SK-N-SH treated with all-trans-retinoic acid at 6 μM for 48 hours (cell line): ENCODE results near the gene TCF12.

Experiments used
- ARNTL ChIP-seq: fragments of 450-650 bp; formaldehyde crosslinking; IDR thresholded peaks from 2 replicates; pipeline ENCODE4 v1.5.0; 2020; ENCODE audit warnings: low read depth, mild to moderate bottlenecking, moderate library complexity, borderline replicate concordance
- BACH2 ChIP-seq: fragments of 250-450 bp; sonication (Bioruptor Pico); IDR thresholded peaks from 2 replicates; pipeline ENCODE4 v1.9.0; 2021; ENCODE audit warnings: mild to moderate bottlenecking, borderline replicate concordance
- CREB5 ChIP-seq: fragments of 250-450 bp; sonication (Bioruptor Pico); IDR thresholded peaks from 2 replicates; pipeline ENCODE4 v1.5.1; 2020; ENCODE audit warnings: low read depth, mild to moderate bottlenecking, moderate library complexity
- CSRNP3 ChIP-seq: fragments of 250-450 bp; sonication (Bioruptor Pico); IDR thresholded peaks from 2 replicates; pipeline ENCODE4 v1.5.1; 2021; ENCODE audit warnings: mild to moderate bottlenecking, moderate library complexity
- OSR1 ChIP-seq: fragments of 250-450 bp; sonication (Bioruptor Pico); IDR thresholded peaks from 2 replicates; pipeline ENCODE4 v1.8.0; 2022; ENCODE audit warnings: moderate library complexity, mild to moderate bottlenecking, inconsistent platforms
- PPARA ChIP-seq: fragments of 250-450 bp; sonication (Bioruptor Pico); IDR thresholded peaks from 2 replicates; pipeline ENCODE4 v1.5.0; 2020; ENCODE audit warnings: mild to moderate bottlenecking, borderline replicate concordance
- RARB ChIP-seq: fragments of 250-450 bp; sonication (Bioruptor Pico); IDR thresholded peaks from 2 replicates; pipeline ENCODE4 v1.8.0; 2021; ENCODE audit warnings: mild to moderate bottlenecking, moderate library complexity
- SNAI2 ChIP-seq: fragments of 250-450 bp; sonication (Bioruptor Pico); IDR thresholded peaks from 2 replicates; pipeline ENCODE4 v1.5.0; 2020; ENCODE audit warnings: mild to moderate bottlenecking, moderate library complexity
- TOX ChIP-seq: fragments of 250-450 bp; sonication (Bioruptor Pico); IDR thresholded peaks from 2 replicates; pipeline ENCODE4 v1.8.0; 2021; ENCODE audit warnings: mild to moderate bottlenecking, moderate library complexity, borderline replicate concordance
- ZC3H10 ChIP-seq: fragments of 250-450 bp; sonication (Bioruptor Pico); IDR thresholded peaks from 2 replicates; pipeline ENCODE4 v1.5.1; 2021; ENCODE audit warnings: mild to moderate bottlenecking, moderate library complexity
- ZNF565 ChIP-seq: fragments of 450-650 bp; formaldehyde crosslinking; conservative IDR thresholded peaks from 2 replicates; pipeline ENCODE4 v1.5.0; 2020; ENCODE audit warnings: low read depth, mild to moderate bottlenecking, moderate library complexity
- ZNF8 ChIP-seq: fragments of 450-650 bp; formaldehyde crosslinking; IDR thresholded peaks from 2 replicates; pipeline ENCODE4 v1.5.0; 2020; ENCODE audit warnings: mild to moderate bottlenecking, moderate library complexity
- TF ChIP-seq, protein P1 (sequence below): fragments of 250-450 bp; sonication (Bioruptor Pico); IDR thresholded peaks from 2 replicates; pipeline ENCODE4 v1.8.0; 2020; ENCODE audit warnings: mild to moderate bottlenecking, moderate library complexity, borderline replicate concordance
- TF ChIP-seq, protein P2 (sequence below): fragments of 250-450 bp; sonication (Bioruptor Pico); IDR thresholded peaks from 2 replicates; pipeline ENCODE4 v1.8.0; 2021; ENCODE audit warnings: low read depth, mild to moderate bottlenecking, moderate library complexity, borderline replicate concordance

GRCh38 chr15:57284535-57284934, 366.1 kb downstream of the TCF12 start:
- TF ChIP-seq ZNF8 (CRISPR knock-in tag) (no peak), CSRNP3 (no peak), ZC3H10 (CRISPR knock-in tag) (no peak), ARNTL (CRISPR knock-in tag) (no peak), CREB5 (CRISPR knock-in tag) (no peak), PPARA (CRISPR knock-in tag) (no peak), ZNF565 (no peak), SNAI2 (CRISPR knock-in tag) (no peak), TOX (CRISPR knock-in tag) (no peak), OSR1 (CRISPR knock-in tag) (no peak), RARB (no peak), BACH2 (CRISPR knock-in tag) (no peak)
- TF ChIP-seq, protein P1, sequence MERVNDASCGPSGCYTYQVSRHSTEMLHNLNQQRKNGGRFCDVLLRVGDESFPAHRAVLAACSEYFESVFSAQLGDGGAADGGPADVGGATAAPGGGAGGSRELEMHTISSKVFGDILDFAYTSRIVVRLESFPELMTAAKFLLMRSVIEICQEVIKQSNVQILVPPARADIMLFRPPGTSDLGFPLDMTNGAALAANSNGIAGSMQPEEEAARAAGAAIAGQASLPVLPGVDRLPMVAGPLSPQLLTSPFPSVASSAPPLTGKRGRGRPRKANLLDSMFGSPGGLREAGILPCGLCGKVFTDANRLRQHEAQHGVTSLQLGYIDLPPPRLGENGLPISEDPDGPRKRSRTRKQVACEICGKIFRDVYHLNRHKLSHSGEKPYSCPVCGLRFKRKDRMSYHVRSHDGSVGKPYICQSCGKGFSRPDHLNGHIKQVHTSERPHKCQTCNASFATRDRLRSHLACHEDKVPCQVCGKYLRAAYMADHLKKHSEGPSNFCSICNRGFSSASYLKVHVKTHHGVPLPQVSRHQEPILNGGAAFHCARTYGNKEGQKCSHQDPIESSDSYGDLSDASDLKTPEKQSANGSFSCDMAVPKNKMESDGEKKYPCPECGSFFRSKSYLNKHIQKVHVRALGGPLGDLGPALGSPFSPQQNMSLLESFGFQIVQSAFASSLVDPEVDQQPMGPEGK (CRISPR knock-in tag) = no peak
- TF ChIP-seq, protein P2, sequence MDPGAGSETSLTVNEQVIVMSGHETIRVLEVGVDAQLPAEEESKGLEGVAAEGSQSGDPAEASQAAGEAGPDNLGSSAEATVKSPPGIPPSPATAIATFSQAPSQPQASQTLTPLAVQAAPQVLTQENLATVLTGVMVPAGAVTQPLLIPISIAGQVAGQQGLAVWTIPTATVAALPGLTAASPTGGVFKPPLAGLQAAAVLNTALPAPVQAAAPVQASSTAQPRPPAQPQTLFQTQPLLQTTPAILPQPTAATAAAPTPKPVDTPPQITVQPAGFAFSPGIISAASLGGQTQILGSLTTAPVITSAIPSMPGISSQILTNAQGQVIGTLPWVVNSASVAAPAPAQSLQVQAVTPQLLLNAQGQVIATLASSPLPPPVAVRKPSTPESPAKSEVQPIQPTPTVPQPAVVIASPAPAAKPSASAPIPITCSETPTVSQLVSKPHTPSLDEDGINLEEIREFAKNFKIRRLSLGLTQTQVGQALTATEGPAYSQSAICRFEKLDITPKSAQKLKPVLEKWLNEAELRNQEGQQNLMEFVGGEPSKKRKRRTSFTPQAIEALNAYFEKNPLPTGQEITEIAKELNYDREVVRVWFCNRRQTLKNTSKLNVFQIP (CRISPR knock-in tag) = no peak
